ENCODE results near the gene NCKAP5L. TPM values are rescaled to one million over a fixed set of nuclear protein-coding genes. Genes with fewer than 3 reads are reported as not detected.

NCKAP5L gene
- total RNA-seq, 6 donors from 2014 or later = 21.1 to 58.9 (median 30.8) TPM

DNA sequence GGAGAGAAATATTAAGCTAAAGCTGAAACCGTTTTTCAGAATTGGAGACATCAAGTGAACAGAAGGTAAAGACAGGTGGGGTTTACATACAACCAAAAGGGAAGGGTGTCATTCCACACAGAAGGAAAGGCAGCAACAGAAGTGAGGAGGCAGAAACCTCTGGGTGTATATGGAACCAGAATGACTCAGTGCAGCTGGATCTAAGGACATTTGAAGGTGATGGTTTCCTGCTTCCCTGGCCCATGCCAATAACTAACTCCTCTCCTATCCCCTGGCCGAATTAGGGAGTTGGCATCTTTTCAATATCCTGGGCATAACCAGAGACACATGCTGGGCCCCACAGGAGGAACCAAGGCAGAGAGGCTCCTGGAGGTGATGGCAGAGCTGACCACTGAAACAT is 8.4 kb downstream of the NCKAP5L start:
- Histone ChIP-seq H3K9me3 (no peaks in the 10 kb centered on the region), H3K27me3 (no peaks in the 10 kb centered on the region), H3K27ac (no peak overlapping the region), H3K4me3 (no peak overlapping the region), H3K4me1 (peaks cover 26 to 31% (median 28%) of the 10 kb centered on the region in 4 donors), H3K36me3 (peaks cover 0 to 3% (median 1%) of the 10 kb centered on the region in 4 donors)
- DNase-seq (no peak), ATAC-seq (ENCODE audit: low FRiP score in 2 of 2) (no peak)
- TF ChIP-seq POLR2AphosphoS5 (IDR thresholded peaks at IDR 0.05) (no peak), EP300 (IDR thresholded peaks at IDR 0.05) (no peak), POLR2A (IDR thresholded peaks at IDR 0.05) (no peak)
- TF ChIP-seq, protein P1, sequence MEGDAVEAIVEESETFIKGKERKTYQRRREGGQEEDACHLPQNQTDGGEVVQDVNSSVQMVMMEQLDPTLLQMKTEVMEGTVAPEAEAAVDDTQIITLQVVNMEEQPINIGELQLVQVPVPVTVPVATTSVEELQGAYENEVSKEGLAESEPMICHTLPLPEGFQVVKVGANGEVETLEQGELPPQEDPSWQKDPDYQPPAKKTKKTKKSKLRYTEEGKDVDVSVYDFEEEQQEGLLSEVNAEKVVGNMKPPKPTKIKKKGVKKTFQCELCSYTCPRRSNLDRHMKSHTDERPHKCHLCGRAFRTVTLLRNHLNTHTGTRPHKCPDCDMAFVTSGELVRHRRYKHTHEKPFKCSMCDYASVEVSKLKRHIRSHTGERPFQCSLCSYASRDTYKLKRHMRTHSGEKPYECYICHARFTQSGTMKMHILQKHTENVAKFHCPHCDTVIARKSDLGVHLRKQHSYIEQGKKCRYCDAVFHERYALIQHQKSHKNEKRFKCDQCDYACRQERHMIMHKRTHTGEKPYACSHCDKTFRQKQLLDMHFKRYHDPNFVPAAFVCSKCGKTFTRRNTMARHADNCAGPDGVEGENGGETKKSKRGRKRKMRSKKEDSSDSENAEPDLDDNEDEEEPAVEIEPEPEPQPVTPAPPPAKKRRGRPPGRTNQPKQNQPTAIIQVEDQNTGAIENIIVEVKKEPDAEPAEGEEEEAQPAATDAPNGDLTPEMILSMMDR (IDR thresholded peaks at IDR 0.05) = no peak
- WGBS, 2 donors = 63 to 66% methylated on average over 2 of the region's 2 CpGs

DNA sequence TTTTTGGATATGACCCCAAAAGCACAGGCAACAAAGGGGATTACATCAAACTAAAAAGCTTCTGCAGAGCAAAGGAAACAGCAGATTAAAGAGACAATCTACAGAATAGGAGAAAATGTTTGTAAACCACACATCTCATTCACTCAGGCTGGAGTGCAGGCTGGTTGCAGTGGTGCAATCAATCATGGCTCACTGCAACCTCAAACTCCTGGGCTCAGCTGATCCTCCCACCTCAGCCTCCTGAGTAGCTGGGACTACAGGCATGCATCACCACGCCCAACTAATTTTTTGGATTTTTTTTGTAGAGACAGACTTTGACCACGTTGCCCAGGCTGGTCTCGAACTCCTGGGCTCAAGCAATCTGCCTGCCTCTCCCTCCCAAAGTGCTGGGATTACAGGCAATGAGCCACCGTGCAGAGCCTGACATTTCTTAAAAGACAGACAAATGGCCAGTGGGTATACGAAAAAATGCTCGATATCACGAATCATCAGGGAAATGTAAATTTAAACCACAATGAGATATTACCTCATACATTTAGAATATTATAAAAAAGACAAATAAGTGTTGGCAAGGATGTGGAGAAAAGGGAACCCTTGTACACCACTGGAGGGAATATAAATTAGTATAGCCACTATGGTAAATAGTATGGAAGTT is 9.8 kb downstream of the NCKAP5L start:
- Histone ChIP-seq H3K9me3 (no peaks in the 10 kb centered on the region), H3K27ac (no peak overlapping the region), H3K4me1 (peaks cover 18 to 21% (median 20%) of the 10 kb centered on the region in 4 donors), H3K27me3 (no peaks in the 10 kb centered on the region), H3K4me3 (no peak overlapping the region), H3K36me3 (peaks cover 0 to 5% (median 2%) of the 10 kb centered on the region in 4 donors)
- 75 to 79% methylated on average over 7 of the region's 7 CpGs for WGBS, 2 donors
- ATAC-seq (ENCODE audit: low FRiP score in 2 of 2) (no peak), DNase-seq (no peak)
- no peak for TF ChIP-seq POLR2A (IDR thresholded peaks at IDR 0.05)
- TF ChIP-seq EP300 (IDR thresholded peaks at IDR 0.05) = no peak
- no peak for TF ChIP-seq POLR2AphosphoS5 (IDR thresholded peaks at IDR 0.05)
- TF ChIP-seq, protein P1 (IDR thresholded peaks at IDR 0.05) = no peak

GRCh38 chr12:49813131-49813530 is 15.1 kb downstream of the NCKAP5L start:
- no peak overlapping the region for H3K27ac ChIP-seq
- no peak for TF ChIP-seq POLR2A (IDR thresholded peaks at IDR 0.05)
- TF ChIP-seq, protein P1 (IDR thresholded peaks at IDR 0.05) = no peak
- no peak for TF ChIP-seq POLR2AphosphoS5 (IDR thresholded peaks at IDR 0.05)
- no peak for TF ChIP-seq EP300 (IDR thresholded peaks at IDR 0.05)
- H3K4me3 ChIP-seq = no peak overlapping the region
- WGBS, 2 donors = 88 to 96% methylated on average over 1 of the region's 1 CpG
- H3K4me1 ChIP-seq = peaks cover 20 to 33% (median 24%) of the 10 kb centered on the region in 4 donors
- H3K27me3 ChIP-seq = no peaks in the 10 kb centered on the region
- peaks cover 0 to 5% (median 0%) of the 10 kb centered on the region in 4 donors for H3K36me3 ChIP-seq
- DNase-seq (no peak), ATAC-seq (ENCODE audit: low FRiP score in 2 of 2) (no peak)
- no peaks in the 10 kb centered on the region for H3K9me3 ChIP-seq

DNA sequence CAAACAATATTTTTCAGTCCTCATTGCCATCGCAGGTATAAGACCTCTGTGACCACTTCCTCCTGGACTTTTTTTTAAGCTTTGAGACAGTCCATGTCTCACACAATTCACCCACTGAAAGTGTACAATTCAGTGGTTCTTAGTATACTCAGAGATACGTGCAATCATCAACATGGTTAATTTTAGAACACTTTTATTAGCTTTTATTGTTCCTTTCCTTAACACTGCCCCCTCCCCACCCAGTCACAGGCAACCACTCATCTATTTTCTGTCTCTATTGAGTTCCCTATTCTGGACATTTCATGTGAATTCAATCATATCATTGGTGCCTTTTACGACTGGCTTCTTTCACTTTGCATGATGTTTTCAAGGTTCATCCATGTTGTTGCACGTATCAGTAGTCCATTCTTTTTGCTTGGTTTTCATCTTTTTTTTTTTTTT is 16.2 kb downstream of the NCKAP5L start:
- peaks cover 22 to 39% (median 25%) of the 10 kb centered on the region in 4 donors for H3K4me1 ChIP-seq
- no peak for ATAC-seq (ENCODE audit: low FRiP score in 2 of 2)
- no peak overlapping the region for H3K27ac ChIP-seq
- TF ChIP-seq, protein P1 (IDR thresholded peaks at IDR 0.05) = no peak
- TF ChIP-seq POLR2AphosphoS5 (IDR thresholded peaks at IDR 0.05) = no peak
- TF ChIP-seq EP300 (IDR thresholded peaks at IDR 0.05) = no peak
- TF ChIP-seq POLR2A (IDR thresholded peaks at IDR 0.05) = no peak
- no peak for DNase-seq
- no peaks in the 10 kb centered on the region for H3K27me3 ChIP-seq
- H3K4me3 ChIP-seq = no peak overlapping the region
- H3K9me3 ChIP-seq = no peaks in the 10 kb centered on the region
- WGBS, 2 donors = 78 to 80% methylated on average over 4 of the region's 4 CpGs
- H3K36me3 ChIP-seq = peaks cover 0 to 8% (median 0%) of the 10 kb centered on the region in 4 donors

DNA sequence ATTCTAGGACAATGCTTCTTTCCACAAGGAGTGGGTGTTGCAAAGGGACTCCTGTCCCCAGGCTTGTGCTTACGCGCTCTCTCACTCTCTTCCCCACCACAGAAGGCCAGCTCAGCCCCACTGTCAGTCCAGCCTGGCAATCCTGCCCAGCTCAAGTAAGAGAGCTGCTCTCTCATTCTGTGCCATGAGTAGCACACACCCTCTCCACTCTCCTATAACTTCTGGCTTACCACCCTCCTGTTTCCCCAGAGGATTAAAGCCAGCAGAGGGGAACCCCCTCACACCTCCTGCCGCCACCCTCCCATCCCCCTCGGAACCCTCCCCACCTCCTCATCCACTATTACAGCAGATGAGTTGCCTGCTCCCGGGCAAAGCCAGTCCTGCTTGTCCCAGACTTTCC is 17.1 kb downstream of the NCKAP5L start:
- Histone ChIP-seq H3K4me3 (no peak overlapping the region), H3K27me3 (no peaks in the 10 kb centered on the region), H3K4me1 (peaks cover 22 to 39% (median 25%) of the 10 kb centered on the region in 4 donors), H3K36me3 (peaks cover 0 to 8% (median 0%) of the 10 kb centered on the region in 4 donors), H3K27ac (no peak overlapping the region), H3K9me3 (no peaks in the 10 kb centered on the region)
- WGBS, 2 donors = 83 to 89% methylated on average over 5 of the region's 5 CpGs
- no peak for DNase-seq
- ATAC-seq (ENCODE audit: low FRiP score in 2 of 2) = no peak
- TF ChIP-seq EP300 (IDR thresholded peaks at IDR 0.05) = no peak
- no peak for TF ChIP-seq POLR2AphosphoS5 (IDR thresholded peaks at IDR 0.05)
- no peak for TF ChIP-seq POLR2A (IDR thresholded peaks at IDR 0.05)
- TF ChIP-seq, protein P1 (IDR thresholded peaks at IDR 0.05) = no peak
